Iris pigment epithelial cell (primary cell): ENCODE results near the gene SRR.
"Not testable (repeated sequence)": the region's sequence is repeated elsewhere in the genome, so short reads cannot be mapped to it uniquely, and the experiment has no call there.

Experiments
- DNase-seq: peaks from one replicate; pipeline ENCODE4 v3.0.0-alpha.2; 2011; ENCODE audit warnings: low read depth

Gene SRR, protein sequence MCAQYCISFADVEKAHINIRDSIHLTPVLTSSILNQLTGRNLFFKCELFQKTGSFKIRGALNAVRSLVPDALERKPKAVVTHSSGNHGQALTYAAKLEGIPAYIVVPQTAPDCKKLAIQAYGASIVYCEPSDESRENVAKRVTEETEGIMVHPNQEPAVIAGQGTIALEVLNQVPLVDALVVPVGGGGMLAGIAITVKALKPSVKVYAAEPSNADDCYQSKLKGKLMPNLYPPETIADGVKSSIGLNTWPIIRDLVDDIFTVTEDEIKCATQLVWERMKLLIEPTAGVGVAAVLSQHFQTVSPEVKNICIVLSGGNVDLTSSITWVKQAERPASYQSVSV

DNA sequence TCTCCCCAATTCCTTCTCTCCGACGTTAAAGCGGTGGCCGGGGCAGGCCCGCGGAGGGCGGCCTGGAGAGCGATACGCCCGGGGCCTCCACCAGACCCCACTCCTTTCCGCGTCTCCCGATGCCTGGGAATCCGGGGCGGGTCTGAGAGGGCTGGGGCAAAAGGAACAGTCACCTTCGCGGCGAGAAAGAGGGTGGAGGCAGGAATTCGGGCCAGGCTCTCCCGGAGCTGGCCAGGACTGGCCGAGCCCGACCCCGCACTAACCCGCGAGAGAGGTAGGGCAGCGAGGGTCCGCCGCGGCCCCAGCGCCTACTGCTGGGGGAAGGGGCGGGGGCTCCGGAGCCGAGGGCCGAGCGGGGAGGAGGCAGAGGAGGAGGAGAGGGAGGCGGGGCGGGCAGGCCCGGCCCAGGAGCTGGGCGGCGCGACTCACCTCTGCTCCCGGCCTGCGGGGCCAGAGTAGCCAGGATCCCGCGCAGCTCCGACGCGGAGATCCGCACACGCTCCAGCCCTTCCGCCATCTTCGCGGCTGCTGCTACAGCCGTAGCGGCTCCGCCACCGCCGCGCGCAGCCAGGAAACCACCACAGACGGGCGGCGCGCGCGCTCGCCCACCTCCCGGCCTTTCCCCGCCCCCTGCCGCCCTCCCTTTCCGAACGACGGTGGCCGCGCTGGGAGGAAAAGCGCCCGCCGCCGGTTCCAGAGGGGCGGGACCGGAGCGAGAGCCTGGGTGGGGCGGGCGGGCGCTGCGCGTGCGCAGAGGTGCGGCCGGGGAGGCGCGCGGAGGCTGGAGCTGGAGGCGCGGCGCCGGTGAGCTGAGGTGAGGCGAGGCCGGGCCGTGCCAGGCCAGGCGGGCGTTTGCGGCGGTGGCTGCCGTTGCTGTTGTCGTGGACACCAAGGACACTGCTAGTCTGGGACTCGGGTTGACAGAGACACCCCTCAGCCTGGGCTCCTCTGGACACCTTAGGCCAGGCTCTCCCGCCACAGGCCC, at the start of gene SRR, which contains the start of gene SMG6:
Gene SRR (plus strand): TSS at position 747 of the 985 bp plus-strand sequence. CDS start 11,611 bp downstream, outside the sequence.
Gene SMG6 (minus strand): TSS at position 582 of the 985 bp plus-strand sequence. CDS start 65 bp downstream, at position 517.
- peak; percentile 84 for DNase-seq

DNA sequence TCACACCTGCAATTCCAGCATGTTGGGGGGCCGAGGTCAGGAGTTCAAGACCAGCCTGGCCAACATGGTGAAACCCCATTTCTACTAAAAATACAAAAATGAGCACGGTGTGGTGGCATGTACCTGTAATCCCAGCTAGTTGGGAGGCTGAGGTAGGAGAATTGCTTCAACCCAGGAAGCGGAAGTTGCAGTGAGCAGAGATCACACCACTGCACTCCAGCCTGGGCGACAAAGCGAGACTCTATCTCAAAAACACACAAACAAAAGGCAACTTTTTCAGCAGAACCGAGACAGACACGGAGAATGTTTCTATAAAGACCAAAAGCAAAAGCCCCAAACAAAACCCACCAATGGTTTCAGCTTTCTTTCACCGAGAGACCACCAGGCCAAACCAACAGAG, 44.9 kb upstream of the SRR start:
- not testable (repeated sequence) for DNase-seq

DNA sequence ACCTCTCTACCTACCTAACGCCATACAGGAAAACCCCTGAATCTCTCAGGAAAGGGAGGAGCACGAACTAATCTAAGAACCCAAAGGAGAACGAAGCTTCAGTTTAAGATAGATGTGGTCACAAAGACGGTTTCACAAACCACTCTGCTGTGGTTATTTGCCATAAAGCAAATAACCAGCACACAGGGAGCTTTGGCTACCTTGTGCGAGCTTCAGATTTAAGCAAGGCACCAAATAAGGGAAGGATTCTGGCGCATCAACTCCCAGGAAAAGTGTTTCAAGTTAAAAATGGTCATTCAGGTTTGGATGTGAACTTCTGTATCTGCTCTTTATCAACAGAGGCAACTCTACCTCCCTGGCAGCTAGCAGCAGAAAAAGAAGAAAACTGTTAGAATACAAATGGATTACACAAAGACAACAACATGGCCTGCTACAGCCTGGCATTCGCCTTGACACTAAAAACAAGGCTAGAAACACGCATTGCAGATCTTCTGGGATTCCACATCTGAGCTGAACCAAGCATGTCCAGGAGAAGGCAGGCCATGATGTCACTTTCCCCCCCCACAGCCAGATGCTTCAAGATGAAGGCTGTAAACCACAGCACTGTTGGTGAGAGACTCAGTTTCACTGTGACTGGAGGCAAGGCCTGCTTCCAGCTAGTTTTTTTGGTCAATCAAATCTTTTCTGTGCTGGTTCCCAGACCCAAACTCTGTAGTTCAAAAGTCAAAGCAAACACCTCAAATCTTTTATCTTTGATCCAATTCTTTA, 43.8 kb upstream of the SRR start:
- DNase-seq: peak; percentile 87

DNA sequence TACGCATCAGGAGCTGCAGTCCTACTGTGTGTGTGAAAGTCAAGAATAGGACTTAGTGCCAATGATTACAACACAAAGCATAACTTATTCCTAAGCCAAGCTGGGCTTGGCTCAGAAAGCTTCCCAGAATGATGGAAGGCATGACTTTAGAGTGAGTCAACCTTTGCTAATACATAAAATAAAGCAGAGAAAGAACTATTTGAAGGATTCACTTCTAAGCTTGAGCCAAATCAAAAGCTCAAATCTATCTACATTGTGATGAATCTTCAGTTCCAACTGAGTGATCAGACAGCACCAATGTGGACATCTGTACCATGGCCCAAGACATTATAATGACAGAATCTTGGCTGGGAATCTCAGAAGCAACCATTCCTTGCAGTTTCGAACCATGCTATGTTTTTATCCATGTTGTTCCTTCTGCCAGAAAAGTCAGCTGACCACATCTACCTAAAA, 41.6 kb upstream of the SRR start:
- peak; percentile 92 for DNase-seq

DNA sequence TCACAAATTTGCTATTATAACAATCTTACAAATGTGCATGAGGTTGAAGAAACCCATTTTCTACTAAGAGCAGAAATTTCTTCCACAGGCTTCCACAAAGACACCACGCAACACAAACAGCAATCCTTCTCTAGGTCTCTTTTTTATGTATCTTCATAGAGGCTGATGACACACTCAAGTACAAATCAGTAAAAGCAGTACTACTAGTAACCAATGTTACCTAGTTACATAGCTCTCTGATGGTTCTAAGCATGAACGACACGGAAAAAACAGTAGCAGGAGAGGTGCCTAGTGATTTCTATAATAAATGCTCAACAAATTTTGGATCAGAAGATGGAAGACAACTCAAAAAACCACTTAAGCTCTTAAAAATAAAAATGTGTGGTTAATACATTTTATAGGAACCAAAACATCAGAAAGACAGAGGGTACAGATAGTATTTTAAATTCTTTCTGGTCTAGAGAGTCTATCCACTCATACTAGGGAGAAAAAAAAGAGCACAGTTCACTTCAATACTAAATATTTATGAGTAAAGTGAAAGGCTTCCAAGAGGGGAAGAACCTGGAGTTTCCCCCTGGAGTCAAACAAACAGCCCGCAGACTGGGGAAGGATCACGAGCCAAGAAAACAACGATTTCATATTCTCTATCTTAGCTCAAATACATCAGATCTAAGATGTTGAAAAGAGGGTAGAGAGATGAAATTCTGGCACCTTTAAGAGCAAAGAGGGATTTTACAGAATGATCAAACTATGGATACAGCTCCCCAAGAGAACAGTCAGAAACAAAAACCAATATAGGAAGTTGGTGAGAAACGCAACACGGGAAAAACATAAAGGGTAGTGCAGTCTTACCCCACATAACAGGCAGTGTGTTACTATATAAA, 40.3 kb upstream of the SRR start:
- peak; percentile 65 for DNase-seq

DNA sequence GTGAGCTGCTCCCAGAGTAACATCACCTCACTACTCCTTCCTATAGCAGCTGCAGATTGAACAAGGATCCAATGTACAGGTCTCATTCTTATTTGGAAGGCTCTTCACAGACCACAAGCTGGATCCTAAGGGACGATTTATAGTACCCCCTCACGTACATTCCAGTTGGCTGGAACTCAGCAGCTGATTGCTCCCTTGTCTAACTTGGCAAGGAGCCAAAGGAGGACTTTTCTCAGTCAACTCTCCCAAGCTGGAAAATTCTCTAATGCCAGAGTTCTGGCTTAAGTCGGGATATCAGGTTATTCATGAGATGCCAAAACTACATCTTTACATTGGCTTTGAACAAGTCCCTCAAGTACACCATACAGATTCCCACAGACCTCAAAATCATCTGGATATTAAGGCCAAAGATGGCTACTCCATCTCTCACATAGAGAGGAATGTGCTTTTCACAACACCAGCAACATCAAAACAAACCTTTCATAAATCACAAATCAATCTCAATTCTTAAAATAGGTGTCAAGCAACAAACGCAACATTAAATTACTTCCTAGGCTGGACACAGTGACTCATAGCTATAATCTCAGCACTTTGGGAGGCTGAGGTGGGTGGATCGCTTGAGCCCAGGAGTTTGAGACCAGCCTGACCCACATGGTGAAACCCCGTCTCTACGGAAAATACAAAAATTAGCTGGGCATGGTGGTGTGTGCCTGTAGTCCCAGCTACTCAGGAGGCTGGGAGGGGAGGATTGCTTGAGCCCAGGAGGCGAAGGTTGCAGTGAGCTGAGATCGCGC, 39.5 kb upstream of the SRR start:
- peak; percentile 66 for DNase-seq

DNA sequence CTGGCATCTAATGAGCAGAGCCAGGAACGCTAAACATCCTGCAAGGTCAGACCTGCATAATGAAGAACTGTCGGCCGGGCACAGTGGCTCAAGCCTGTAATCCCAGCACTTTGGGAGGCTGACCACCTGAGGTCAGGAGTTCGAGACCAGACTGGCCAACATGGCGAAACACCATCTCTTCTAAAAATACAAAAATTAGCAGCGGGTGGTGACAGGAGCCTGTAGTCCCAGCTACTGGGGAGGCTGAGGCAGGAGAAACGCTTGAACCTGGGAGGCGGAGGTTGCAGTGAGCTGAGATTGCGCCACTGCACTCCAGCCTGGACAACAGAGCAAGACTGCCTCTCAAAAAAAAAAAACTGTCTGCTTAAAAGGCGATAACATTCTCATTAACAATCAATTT, 38.6 kb upstream of the SRR start:
- DNase-seq: not testable (repeated sequence)

DNA sequence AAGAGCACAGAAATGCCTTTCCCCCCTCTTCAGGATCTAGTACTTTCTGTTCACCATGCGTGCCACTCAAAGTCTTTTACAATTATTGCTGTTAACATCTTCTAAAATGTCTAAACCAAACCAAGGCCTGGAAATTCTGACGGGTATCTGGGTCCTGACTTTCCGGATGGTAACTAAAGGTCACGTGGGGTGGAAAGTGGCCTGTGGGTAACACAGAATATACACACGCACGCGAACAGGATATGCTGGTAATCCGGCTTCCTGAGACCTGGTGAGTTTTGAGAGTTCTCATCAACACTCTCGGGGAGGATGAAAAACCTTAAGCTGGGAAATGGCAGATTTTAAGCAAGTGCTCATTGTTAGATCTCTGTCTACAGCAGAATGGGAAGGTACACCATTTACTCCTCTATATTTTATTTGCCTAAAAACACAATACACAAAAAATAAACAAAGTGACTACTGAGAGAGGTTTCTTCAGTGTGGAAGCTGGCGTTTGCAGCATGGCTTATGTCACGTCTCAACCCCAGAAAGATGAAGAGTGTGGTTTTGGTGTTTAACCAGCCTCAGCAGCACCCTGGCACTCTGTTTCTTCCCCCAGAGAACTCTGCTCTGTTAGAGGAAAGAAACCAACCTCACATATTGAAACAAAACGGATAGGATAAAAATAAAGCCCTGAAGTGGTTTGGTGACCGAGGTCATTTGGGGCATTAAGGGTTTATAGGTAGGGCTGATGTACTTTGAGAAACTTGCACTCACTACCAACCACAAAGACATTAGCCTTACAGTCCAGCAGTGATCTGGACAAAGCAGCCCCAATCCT, 37.5 kb upstream of the SRR start:
- no peak for DNase-seq

DNA sequence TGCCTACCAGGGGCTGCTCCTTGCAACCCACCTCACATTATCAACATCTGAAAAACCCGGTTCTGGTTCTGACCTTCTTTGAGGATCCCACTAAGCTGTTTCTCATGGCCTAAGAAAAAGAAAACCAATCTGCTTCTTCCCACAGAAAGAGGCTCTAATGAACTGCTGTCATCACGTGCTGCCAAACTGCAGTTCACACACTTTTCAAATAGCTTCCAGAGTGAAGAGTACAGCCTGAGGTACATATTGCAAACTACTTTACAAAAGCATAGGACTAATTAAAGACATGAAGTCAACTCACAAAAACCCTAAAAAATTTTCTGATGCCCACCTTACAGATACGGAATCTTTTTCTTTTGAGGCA, 36.9 kb upstream of the SRR start:
- DNase-seq: no peak

DNA sequence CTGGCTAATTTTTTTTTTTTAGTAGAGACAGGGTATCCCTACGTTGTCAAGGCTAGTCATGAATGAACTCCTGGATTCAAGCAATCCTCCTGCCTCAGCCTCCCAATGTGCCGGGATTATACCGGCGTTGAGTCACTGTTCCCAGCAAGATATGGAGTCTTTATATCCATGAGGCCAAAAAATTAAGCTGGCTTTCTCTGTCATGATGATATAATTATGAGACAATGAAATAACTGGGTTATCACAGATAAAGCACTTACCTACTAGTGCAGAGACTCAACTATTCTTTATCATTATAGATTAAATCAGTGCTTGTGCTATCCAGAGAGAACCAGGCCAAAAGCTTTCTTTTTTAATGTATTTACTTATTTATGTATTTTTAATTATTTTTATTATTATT, 36.4 kb upstream of the SRR start:
- no peak for DNase-seq

DNA sequence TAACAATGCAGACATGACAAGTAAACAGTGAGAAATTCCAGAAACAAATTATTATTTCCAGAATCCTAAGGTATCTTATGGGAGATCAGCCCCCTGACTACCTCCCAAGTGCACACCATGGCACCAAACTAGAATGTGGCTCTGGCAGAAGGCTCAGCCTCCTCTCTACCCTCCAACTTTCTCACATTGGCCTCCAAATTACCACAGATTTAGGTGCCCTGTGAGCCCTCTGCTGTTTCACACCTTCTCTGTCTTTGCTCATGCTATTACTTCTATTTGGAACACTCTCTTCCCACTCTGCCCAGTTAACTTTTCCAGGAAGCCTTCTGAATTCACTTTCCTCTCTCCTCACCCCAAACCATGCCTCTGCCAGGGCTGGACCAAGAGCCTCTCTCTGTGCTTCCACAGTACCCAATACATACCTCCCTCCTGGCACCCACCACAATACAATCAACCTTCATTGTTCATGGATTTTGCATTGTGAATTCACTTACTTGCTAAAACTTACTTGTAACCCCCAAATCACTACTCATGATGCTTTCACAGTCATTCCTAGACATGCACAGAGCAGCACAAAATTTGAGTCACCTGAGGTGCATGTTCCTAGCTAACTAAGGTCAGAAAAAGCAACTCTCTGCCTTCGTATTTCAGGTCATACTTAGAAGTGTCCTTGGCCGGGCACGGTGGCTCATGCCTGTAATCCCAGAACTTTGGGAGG, 31.6 kb upstream of the SRR start:
- no peak for DNase-seq

DNA sequence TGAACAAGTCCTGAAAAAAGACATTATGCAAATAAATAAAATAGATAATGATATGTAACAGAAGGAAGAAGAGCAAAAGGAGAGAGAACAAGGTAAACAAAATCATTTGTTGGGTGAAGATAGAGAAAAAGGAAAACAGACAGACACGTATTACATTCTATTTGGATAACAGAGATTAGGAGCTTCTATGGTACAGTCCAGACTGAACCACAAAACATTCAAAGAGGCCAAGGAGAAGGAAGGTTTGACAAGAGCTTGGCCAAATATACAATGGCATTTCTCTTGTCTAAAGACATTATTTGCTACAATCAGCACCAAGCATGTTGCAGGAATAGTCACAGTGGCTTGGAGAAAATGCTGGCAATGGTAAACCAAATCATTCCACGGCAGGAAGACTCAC, 29.3 kb upstream of the SRR start:
- DNase-seq: no peak

DNA sequence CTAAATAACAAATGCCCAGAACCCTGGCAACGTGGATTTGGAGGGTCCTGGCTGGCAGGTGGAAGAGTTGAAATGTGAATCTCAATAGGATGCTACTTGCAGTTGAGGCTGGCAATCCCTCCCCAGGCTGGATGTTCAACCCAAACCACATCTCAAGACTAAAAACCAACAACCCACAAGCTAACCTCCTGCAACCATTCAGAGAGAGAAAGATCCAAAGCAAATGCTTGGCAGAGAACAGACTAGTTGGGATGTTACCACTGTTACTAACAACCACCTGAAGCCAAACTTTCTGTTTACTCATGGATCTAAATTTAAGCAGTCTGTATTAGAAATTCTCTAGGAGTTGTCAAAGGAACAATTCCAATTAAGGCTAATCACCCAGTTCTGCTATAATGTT, 28.0 kb upstream of the SRR start:
- no peak for DNase-seq

DNA sequence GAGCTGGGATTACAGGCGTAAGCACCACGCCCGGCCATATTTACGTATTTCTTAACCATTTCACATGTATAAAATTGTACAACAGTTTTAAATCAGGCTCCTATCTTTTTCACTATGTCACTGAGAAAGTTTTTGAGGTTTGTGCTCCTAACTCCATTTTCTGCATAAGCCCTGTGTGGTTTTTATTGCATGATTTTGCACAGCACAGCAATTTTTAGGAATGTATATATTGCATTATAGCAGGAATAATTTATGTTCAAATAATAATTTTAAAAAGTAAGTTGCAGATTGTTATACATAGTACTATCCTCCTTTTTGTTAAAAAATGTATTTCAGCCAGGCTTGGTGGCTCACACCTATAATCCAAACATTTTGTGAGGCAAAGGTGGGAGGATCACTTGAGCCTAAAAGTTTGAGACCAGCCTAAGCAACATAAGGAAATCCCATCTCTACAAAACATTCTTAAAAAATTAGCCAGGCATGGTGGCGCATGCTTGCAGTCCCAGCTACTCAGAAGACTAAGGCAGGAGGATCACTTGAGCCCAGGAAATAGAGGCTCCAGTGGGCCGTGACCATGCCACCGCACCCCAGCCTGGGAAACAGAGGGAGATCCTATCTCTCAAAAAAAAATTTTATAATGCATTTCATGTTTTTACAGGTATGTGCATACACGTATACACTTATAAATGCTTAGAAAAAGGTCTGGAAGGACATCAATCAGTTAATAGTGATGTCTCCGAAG, 26.1 kb upstream of the SRR start:
- no peak for DNase-seq

DNA sequence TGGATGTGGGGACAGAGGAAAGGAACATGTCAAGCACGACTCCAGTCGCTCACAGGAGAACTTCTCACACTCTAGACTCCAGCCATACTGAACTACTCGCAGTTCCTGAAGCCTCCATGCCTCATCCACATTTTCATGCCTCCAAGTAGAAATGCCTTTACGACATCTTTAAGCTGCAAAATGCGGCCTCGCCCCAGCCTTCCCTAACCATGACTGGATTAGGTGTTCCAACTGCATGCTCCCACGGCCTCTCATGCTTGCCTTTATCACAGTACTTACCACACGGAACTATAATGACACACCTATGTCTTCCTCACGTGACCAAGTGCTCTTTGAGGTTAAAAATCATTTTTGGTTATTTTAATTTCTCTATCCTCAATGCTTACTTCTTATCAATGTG, 24.0 kb upstream of the SRR start:
- no peak for DNase-seq

DNA sequence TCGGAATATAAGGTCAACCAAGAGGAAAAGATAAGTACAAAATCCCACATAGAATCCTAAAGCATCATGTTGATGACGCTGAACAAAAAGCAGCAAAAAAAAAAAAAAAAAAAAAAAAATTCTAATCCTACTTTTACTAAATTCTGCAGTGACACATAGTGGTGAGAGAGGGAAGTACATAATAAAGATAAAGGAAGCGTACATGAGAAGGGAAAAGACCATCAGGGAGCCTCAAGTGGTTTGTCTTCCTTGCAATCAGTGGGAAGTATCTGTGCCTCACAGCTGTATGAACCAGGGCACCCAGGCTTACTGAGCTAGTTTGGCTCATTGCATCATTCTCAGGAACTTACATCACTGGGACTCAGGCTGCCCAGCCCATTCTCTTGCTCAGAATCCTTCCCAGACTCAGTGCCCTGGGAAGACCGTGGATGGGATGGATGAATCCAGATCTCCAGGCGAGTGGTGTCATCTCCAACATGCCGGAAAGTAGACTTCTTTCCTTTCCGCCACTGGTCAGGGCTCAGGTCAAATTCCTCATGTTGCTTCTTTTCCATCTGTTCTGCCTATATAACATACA, 21.4 kb upstream of the SRR start:
- DNase-seq: peak; percentile 74

DNA sequence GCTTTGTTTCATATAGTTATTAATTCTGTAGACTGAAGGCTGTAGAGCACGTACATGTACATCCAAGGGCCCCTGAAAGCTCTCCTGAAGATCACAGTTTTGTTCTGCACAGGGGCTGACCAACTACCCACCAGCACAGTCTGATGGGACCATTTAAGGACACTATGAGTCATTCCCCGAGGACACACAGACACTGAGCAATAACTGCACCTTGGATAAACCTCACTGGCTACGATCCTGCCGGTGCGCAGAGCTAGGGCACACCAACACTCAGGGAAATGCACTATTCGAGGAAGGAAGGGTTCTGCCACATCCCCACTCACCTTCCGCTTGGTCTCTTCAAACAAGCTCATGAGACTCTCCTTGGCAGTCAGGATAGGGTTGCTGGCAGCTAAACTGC, 20.4 kb upstream of the SRR start:
- no peak for DNase-seq
